BJ (cell line): ENCODE data around the gene ENG. TPM values are rescaled to one million over a fixed set of nuclear protein-coding genes. Genes with fewer than 3 reads are reported as not detected.

ENCODE experiments used
- CTCF ChIA-PET: fragments of 350-600 bp; formaldehyde crosslinking; extraction: SDS; loops from one replicate; lab custom pipeline; 2021; ENCODE audit warnings: antibody characterized with exemption, inconsistent platforms; lab: Yijun Ruan, JAX
- POLR2A ChIA-PET: fragments of 300-600 bp; sonication (Branson Sonifier 250); formaldehyde crosslinking; extraction: SDS; loops from one replicate; lab custom pipeline; 2021; ENCODE audit warnings: antibody characterized with exemption; lab: Charles Lee
- DNase-seq: peaks from one replicate; pipeline ENCODE4 v3.0.0-alpha.2; 2011; ENCODE audit warnings: low read depth
- H3K27me3 ChIP-seq: 2 replicates; pipeline ENCODE4 v1.6.0; 2011; ENCODE audit warnings: low read length; ENCODE audit not compliant: control insufficient read depth, insufficient read depth
- H3K36me3 ChIP-seq: 2 replicates; pipeline ENCODE4 v1.5.1; 2011; ENCODE audit warnings: low read length; ENCODE audit not compliant: control insufficient read depth, insufficient read depth
- H3K4me3 ChIP-seq: 2 replicates; pipeline ENCODE4 v1.5.1; 2011; ENCODE audit warnings: low read depth, mild to moderate bottlenecking, control low read depth, low read length
- polyA plus RNA-seq: library from polyadenylated mRNA; depleted of rRNA; stranded (reverse); fragments of >200 nt; gene quantifications from 2 replicates; pipeline ENCODE4 v1.2.3, GENCODE V29; 2011
- TF ChIP-seq, protein P1 (sequence below): IDR thresholded peaks from 2 replicates; pipeline ENCODE4 v1.5.1; 2011; ENCODE audit warnings: low read depth, mild to moderate bottlenecking, control low read depth, inconsistent platforms, low read length, moderate library complexity; ENCODE audit not compliant: insufficient read depth

ENG gene
- polyA plus RNA-seq, 1 experiment = 44.6 TPM

DNA sequence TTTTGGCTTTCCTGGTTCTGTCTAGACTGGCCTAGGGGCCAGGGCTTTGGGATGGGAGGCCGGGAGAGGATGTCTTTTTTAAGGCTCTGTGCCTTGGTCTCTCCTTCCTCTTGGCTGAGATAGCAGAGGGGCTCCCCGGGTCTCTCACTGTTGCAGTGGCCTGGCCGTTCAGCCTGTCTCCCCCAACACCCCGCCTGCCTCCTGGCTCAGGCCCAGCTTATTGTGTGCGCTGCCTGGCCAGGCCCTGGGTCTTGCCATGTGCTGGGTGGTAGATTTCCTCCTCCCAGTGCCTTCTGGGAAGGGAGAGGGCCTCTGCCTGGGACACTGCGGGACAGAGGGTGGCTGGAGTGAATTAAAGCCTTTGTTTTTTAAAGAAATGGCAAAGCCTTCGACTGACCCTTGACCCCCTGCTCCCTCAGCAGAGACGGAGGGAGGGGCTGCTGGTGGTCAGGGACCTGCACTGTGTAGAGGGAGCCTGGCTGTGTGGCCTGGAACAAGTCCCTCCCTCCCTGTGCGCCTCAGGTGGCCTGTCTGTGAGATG, 40.7 kb downstream of the ENG start:
- H3K27me3 ChIP-seq = no peaks in the 10 kb centered on the region
- DNase-seq = no peak
- H3K4me3 ChIP-seq = no peak overlapping the region
- peaks cover 50% of the 10 kb centered on the region for H3K36me3 ChIP-seq
- ChIA-PET POLR2A (no interaction called here), CTCF (no interaction called here)
- TF ChIP-seq, protein P1, sequence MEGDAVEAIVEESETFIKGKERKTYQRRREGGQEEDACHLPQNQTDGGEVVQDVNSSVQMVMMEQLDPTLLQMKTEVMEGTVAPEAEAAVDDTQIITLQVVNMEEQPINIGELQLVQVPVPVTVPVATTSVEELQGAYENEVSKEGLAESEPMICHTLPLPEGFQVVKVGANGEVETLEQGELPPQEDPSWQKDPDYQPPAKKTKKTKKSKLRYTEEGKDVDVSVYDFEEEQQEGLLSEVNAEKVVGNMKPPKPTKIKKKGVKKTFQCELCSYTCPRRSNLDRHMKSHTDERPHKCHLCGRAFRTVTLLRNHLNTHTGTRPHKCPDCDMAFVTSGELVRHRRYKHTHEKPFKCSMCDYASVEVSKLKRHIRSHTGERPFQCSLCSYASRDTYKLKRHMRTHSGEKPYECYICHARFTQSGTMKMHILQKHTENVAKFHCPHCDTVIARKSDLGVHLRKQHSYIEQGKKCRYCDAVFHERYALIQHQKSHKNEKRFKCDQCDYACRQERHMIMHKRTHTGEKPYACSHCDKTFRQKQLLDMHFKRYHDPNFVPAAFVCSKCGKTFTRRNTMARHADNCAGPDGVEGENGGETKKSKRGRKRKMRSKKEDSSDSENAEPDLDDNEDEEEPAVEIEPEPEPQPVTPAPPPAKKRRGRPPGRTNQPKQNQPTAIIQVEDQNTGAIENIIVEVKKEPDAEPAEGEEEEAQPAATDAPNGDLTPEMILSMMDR = no peak

DNA sequence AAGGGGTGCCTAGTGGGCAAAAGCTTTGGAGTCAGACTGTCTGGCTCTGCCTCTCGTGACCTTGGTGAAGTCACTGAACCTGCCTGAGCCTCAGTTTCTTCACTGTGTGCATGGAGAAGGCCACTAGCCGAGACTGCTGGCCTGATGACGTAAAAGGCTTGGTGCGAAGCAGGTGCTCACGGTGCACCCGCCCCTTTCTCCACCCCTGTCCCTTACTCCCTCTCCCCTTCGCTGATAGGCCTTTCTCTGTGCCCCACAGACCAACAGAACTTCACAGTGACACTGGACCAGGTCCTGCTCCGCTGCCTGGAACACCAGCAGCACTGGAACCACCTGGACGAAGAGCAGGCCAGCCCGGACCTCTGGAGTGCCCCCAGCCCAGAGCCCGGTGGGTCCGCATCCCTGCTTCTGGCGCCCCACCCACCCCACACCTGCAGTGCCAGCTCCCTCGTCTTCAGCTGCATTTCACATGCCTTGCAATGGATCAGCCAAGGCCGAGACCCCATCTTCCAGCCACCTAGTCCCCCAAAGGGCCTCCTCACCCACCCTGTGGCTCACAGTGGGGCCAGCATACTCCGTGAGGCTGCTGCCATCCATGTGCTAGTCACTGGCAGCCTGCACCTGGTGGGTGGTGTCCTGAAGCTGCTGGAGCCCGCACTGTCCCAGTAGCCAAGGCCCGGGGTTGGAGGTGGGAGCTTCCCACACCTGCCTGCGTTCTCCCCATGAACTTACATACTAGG, 41.4 kb downstream of the ENG start:
- TF ChIP-seq, protein P1 = no peak
- Histone ChIP-seq H3K4me3 (no peak overlapping the region), H3K27me3 (no peaks in the 10 kb centered on the region), H3K36me3 (peaks cover 50% of the 10 kb centered on the region)
- ChIA-PET POLR2A (no interaction called here), CTCF (no interaction called here)
- no peak for DNase-seq

DNA sequence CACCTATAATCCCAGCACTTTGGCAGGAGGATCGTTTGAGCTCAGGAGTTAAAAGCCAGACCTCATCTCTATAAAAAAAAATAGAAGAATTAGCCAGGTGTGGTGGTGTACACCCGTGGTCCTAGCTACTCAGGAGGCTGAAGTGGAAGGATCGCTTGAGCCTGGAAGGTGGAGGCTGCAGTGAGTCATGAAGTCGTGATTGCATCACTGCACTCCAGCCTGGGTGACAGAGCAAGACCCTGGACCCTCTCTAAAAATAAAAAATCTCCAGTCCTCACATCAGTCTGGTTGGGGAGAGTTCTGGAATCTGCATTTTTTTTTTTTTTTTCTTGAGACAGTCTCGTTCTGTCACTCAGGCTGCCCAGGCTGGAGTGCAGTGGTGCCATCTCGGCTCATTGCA, 42.4 kb downstream of the ENG start:
- Histone ChIP-seq H3K27me3 (no peaks in the 10 kb centered on the region), H3K4me3 (no peak overlapping the region), H3K36me3 (peaks cover 54% of the 10 kb centered on the region)
- CTCF ChIA-PET = interaction anchor here (0.6 kb wide), 2 partner anchors 38 to 70 kb away, joined by 3 to 4 read pairs; no protein-coding TSS in a partner anchor
- TF ChIP-seq, protein P1 = no peak
- POLR2A ChIA-PET = no interaction called here
- no peak for DNase-seq

DNA sequence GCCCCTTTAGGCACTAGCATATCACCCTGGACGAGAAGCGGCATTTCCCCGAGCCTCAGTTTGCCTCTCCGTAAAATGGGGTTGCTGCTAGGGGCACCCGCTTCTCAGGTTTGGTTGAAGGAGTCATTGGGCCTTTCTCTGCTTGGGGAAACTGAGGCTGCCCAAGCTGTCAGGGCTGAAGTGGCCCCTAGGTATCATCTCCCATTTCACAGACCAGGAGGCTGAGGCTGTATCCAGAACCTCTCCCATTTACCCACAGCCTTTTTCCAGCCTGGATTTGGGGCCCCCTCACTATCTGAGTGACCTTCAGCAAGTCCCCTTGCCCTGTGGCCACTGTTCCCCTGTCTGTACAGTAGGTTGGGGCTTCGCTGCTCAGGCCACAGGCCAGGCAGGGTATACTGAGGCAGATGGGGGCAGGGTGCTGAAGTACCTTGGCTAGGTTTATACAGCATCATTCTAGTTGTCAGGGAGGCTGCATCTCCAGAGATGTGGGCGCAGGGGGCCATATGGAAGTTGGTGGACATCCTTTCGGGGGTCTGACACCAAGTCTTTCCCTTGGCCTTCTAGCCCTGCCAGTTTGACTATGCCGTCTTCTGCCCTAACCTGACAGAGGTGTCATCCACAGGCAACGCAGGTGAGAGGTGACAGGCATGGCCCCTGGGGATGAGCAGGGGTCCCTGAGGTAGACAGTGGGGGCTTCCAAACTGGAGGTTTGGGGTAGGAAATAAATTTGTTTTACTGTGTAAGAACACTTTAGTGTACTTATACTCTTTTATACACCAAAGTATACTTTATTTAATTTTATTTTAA, 43.9 kb downstream of the ENG start:
- ChIA-PET POLR2A (no interaction called here), CTCF (interaction anchor here (0.6 kb wide), 1 partner anchor 40 kb away, joined by 6 read pairs; no protein-coding TSS in a partner anchor)
- Histone ChIP-seq H3K27me3 (no peaks in the 10 kb centered on the region), H3K4me3 (no peak overlapping the region), H3K36me3 (peaks cover 51% of the 10 kb centered on the region)
- DNase-seq = no peak
- TF ChIP-seq, protein P1 = no peak
